ENCODE data around the gene SH3BP2. TPM values are rescaled to one million over a fixed set of nuclear protein-coding genes. Genes with fewer than 3 reads are reported as not detected.

Gene SH3BP2
- polyA plus RNA-seq, 2 donors = 14.3 to 45.1 TPM

DNA sequence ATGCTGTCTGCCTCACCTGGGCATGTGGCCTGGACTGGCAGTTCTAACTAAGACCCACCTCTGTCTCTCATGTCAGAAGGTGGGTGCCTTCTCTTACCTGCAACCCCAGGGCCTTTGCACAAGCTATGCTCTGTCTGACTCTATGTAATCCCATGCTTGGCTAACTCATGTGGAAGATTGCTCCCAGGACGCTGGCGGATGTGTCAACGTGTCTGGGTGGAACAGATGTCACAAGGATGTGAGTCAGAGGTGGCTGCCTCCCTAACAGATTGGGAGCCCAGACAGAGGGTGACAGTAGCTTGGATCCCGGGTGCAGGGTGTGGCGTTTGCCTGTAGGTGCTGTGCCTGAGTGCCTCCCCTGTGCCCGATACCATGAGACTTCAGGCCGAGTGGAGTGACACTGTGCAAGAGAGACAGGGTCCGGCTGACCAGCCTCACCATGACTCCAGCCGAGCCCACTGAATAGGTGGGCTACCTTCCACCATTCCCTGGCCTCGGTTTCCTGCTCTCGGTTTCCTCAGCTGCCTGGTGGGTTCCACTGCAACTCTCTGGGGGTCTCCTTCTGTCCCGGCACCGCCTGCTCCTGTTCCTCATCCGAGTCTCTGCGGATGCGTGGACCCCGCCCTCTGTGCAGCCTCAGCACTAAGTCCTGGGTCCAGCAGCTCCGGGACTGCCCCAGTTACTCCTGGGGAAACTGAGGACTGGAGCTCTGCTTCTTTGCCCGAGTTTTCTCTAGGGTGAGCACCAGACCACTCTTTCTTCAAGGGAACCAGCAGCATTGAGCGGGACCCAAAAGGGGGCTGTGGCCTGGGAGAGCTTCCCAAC, 11.0 kb downstream of the SH3BP2 start:
- no peaks in the 10 kb centered on the region for H3K27me3 ChIP-seq (ENCODE audit: control insufficient read depth in 1 of 2, insufficient read depth in 2 of 2, low read length in 2 of 2)
- H3K4me3 ChIP-seq (ENCODE audit: low read depth in 1 of 2, low read length in 2 of 2) = no peak overlapping the region
- H3K27ac ChIP-seq (ENCODE audit: low read depth in 2 of 2, low read length in 1 of 2) = peak overlapping the region; percentile 41 to 70
- 82 to 87% methylated on average over 20 of the region's 20 CpGs for WGBS, 2 donors
- H3K36me3 ChIP-seq (ENCODE audit: control insufficient read depth in 2 of 2, insufficient read depth in 2 of 2, low read length in 1 of 2) = peaks cover 0 to 13% of the 10 kb centered on the region in 2 donors
- no peaks in the 10 kb centered on the region for H3K9me3 ChIP-seq (ENCODE audit: control insufficient read depth in 2 of 2, insufficient read depth in 1 of 2, low read depth in 1 of 2, low read length in 1 of 2)
- peaks cover 37 to 72% of the 10 kb centered on the region in 2 donors for H3K4me1 ChIP-seq (ENCODE audit: control insufficient read depth in 2 of 2, insufficient read depth in 2 of 2, low read length in 1 of 2)

DNA sequence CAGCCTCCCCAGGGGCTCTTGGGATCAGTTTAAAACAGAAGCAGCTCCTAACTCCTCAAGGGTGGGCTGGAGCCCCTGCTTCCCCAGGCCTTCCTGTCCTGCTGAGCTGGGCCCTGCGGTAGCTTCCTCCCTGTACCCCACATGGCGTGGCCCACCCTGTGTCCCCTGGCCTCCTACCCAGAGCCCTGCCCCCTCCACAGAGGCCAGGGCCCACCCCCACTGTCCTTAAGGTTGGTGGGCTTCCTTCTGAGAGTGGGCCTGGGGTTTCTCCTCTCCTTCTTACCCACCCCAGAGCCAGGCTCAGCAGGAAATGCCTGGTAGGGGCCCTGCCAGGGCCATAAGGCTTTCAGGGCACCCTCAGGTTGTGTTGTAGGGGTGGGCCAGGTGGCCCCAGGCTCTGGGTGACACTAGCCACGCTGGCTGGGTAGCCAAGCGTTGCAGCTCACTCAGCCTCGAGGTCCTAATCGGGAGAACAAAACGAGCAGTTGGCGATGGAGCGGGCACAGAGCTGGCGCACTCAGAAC, 11.6 kb downstream of the SH3BP2 start:
- no peaks in the 10 kb centered on the region for H3K9me3 ChIP-seq (ENCODE audit: control insufficient read depth in 2 of 2, insufficient read depth in 1 of 2, low read depth in 1 of 2, low read length in 1 of 2)
- WGBS, 2 donors = 81 to 82% methylated on average over 10 of the region's 10 CpGs
- H3K27me3 ChIP-seq (ENCODE audit: control insufficient read depth in 1 of 2, insufficient read depth in 2 of 2, low read length in 2 of 2) = no peaks in the 10 kb centered on the region
- H3K4me1 ChIP-seq (ENCODE audit: control insufficient read depth in 2 of 2, insufficient read depth in 2 of 2, low read length in 1 of 2) = peaks cover 32 to 68% of the 10 kb centered on the region in 2 donors
- peaks cover 0 to 13% of the 10 kb centered on the region in 2 donors for H3K36me3 ChIP-seq (ENCODE audit: control insufficient read depth in 2 of 2, insufficient read depth in 2 of 2, low read length in 1 of 2)
- H3K4me3 ChIP-seq (ENCODE audit: low read depth in 1 of 2, low read length in 2 of 2) = no peak overlapping the region
- no peak overlapping the region for H3K27ac ChIP-seq (ENCODE audit: low read depth in 2 of 2, low read length in 1 of 2)

DNA sequence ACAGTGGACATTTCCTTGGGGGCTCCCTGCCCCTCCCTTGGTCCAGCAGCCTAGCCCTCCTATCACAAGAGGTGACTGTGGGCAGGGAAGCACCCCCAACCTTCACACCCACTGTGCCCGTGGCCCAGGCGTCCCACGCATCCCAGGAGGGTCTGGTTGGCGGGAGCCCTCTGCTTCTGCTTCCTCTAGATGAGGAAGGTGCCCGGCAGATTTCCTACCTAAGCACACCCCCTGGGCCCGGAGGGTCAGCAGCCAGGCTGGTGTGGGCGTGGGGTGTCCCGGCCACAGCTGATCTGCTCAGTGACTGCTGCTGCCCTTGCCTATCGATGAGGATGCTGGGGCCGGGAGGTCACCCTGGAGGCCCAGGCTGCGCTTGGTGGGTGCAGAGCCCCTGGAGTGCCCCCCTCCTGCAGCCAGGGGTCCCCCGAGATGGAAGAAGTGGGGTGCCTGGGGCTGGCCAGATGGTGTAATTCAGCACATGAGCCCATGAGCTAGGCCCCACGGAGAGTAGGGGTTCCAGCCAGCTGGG, 12.2 kb downstream of the SH3BP2 start:
- H3K4me1 ChIP-seq (ENCODE audit: control insufficient read depth in 2 of 2, insufficient read depth in 2 of 2, low read length in 1 of 2) = peaks cover 31 to 62% of the 10 kb centered on the region in 2 donors
- H3K27me3 ChIP-seq (ENCODE audit: control insufficient read depth in 1 of 2, insufficient read depth in 2 of 2, low read length in 2 of 2) = no peaks in the 10 kb centered on the region
- no peaks in the 10 kb centered on the region for H3K9me3 ChIP-seq (ENCODE audit: control insufficient read depth in 2 of 2, insufficient read depth in 1 of 2, low read depth in 1 of 2, low read length in 1 of 2)
- no peak overlapping the region for H3K4me3 ChIP-seq (ENCODE audit: low read depth in 1 of 2, low read length in 2 of 2)
- WGBS, 2 donors = 77 to 86% methylated on average over 13 of the region's 13 CpGs
- peaks cover 0 to 16% of the 10 kb centered on the region in 2 donors for H3K36me3 ChIP-seq (ENCODE audit: control insufficient read depth in 2 of 2, insufficient read depth in 2 of 2, low read length in 1 of 2)
- peak overlapping the region; percentile 9 to 27 for H3K27ac ChIP-seq (ENCODE audit: low read depth in 2 of 2, low read length in 1 of 2)

DNA sequence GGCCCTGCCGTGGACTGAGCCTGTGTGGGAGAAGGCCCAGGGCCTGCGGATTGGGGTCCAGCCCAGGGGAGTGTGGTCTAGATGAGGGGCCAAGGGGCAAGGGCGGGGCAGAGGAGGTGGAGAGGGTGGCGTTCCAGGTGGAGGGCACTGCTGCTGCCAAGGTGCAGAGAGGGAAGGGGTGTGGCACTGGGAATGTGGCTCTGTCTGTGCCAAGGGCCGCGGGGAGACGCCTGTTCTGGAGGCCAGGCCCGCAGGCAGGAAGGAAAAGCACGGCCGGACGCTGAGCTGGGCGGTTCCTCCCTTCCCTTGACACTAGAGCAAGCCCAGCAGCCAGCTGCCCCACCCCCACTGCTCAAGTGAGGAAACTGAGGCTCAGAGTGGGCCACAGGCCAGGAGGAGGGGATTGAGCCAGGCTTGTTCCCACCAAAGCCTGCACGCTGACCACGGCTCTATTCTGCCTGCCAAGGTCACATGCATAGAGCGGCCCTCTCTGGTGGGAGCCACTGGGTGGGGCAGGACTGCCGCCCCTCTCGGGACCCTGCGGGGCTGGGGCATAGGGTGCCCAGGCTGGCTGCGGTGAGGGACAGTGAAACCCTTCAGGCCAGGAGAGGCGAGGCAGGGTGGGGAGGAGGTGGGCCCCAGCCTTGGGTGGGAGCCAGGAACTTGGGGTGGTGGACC, 13.0 kb downstream of the SH3BP2 start:
- H3K4me1 ChIP-seq (ENCODE audit: control insufficient read depth in 2 of 2, insufficient read depth in 2 of 2, low read length in 1 of 2) = peaks cover 25 to 54% of the 10 kb centered on the region in 2 donors
- H3K36me3 ChIP-seq (ENCODE audit: control insufficient read depth in 2 of 2, insufficient read depth in 2 of 2, low read length in 1 of 2) = peaks cover 0 to 16% of the 10 kb centered on the region in 2 donors
- H3K27ac ChIP-seq (ENCODE audit: low read depth in 2 of 2, low read length in 1 of 2) = peak overlapping the region; percentile 9 to 27
- WGBS, 2 donors = 34 to 42% methylated on average over 20 of the region's 20 CpGs
- no peaks in the 10 kb centered on the region for H3K9me3 ChIP-seq (ENCODE audit: control insufficient read depth in 2 of 2, insufficient read depth in 1 of 2, low read depth in 1 of 2, low read length in 1 of 2)
- no peak overlapping the region for H3K4me3 ChIP-seq (ENCODE audit: low read depth in 1 of 2, low read length in 2 of 2)
- no peaks in the 10 kb centered on the region for H3K27me3 ChIP-seq (ENCODE audit: control insufficient read depth in 1 of 2, insufficient read depth in 2 of 2, low read length in 2 of 2)

DNA sequence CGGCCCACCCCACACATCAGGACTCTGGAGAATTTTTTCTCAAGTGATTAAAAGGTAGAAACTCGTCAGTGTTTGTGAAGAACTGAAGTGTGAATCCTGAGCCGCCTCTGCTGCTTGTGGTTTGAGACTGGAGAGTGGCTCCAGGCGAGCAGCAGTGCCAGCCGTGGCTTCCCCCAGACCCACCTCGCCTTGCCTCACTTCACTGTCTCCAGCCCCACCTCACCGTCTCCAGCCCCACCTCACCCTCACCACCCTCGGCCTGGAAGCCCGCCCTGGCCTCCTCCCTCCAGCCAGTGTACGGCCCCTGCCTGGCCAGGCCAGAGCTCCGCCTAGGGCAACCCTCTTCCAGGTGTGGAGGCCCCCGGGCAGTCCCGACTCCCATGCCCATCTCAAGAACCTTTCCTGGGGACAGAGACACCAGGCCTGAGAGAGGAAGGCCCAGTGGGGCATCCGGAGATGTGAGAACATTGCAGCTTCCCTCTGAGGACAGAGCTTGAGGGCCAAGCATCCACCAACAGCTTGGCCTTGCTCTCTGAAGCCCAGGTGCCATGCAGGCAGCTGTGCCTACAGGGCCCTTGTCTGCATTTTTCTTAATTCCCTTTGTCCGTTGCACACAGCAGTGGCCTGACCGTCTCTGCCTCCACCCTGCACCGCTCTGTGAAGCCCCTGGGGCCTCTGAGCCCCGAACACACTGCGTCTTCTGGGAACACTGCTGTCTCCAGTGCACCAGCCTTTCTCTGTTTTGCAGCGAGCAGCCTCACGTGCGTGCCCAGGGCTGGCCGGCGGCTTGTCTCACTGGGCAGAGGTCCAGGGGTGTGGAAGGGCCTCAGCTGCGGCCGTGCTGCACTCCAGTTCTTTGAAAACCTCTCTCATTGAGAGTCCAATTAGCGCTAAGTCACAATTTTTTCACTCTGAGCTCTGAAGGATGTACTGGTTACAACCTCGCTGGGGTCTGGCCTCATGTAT, 13.8 kb downstream of the SH3BP2 start:
- Histone ChIP-seq H3K27ac (ENCODE audit: low read depth in 2 of 2, low read length in 1 of 2) (peak overlapping the region; percentile 9 to 19), H3K9me3 (ENCODE audit: control insufficient read depth in 2 of 2, insufficient read depth in 1 of 2, low read depth in 1 of 2, low read length in 1 of 2) (no peaks in the 10 kb centered on the region), H3K4me3 (ENCODE audit: low read depth in 1 of 2, low read length in 2 of 2) (no peak overlapping the region), H3K4me1 (ENCODE audit: control insufficient read depth in 2 of 2, insufficient read depth in 2 of 2, low read length in 1 of 2) (peaks cover 20 to 54% of the 10 kb centered on the region in 2 donors), H3K36me3 (ENCODE audit: control insufficient read depth in 2 of 2, insufficient read depth in 2 of 2, low read length in 1 of 2) (peaks cover 0 to 16% of the 10 kb centered on the region in 2 donors), H3K27me3 (ENCODE audit: control insufficient read depth in 1 of 2, insufficient read depth in 2 of 2, low read length in 2 of 2) (no peaks in the 10 kb centered on the region)
- 44 to 51% methylated on average over 28 of the region's 28 CpGs for WGBS, 2 donors

DNA sequence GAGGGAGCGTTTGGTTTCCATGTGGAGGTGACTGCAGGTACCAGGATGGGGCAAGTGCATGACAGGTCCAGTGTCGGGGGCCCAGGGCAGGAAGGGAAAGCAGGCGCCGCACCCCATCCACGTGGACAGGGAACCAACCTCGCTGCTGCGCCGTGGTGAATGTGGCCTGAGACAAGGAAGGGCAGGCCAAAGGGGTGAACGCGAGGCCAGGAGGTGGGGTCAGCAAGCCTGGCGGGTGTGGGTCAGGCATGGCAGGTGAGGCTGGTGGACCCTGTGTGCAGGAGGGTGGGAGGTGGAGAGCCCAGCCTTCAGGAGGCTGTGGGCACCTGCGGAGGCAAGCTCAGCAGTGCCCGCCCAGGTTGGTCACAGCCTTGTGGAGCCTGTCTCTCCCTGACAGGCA, 14.7 kb downstream of the SH3BP2 start:
- peaks cover 20 to 54% of the 10 kb centered on the region in 2 donors for H3K4me1 ChIP-seq (ENCODE audit: control insufficient read depth in 2 of 2, insufficient read depth in 2 of 2, low read length in 1 of 2)
- no peaks in the 10 kb centered on the region for H3K9me3 ChIP-seq (ENCODE audit: control insufficient read depth in 2 of 2, insufficient read depth in 1 of 2, low read depth in 1 of 2, low read length in 1 of 2)
- no peak overlapping the region for H3K27ac ChIP-seq (ENCODE audit: low read depth in 2 of 2, low read length in 1 of 2)
- 82 to 89% methylated on average over 13 of the region's 13 CpGs for WGBS, 2 donors
- no peaks in the 10 kb centered on the region for H3K27me3 ChIP-seq (ENCODE audit: control insufficient read depth in 1 of 2, insufficient read depth in 2 of 2, low read length in 2 of 2)
- H3K36me3 ChIP-seq (ENCODE audit: control insufficient read depth in 2 of 2, insufficient read depth in 2 of 2, low read length in 1 of 2) = peaks cover 0 to 16% of the 10 kb centered on the region in 2 donors
- H3K4me3 ChIP-seq (ENCODE audit: low read depth in 1 of 2, low read length in 2 of 2) = no peak overlapping the region

DNA sequence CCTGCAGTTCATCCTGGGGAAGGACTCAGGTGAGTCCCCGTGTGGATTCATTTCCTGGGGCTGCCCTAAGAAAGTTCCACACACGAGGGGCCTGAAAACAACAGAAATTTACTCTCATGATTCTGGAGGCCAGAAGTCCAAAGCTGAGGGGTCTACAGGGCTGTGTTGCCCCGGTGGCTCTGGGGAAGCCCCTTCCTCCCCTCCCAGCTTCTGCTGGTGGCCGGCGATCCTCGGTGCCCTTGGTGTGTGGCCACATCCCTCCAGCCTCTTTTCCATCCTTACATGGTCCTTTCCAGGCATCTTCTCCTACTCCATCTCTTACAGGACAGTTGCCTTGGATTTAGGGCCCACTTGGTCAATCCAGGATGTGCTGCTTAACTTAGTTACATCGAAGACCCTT, 15.1 kb downstream of the SH3BP2 start:
- peaks cover 0 to 13% of the 10 kb centered on the region in 2 donors for H3K36me3 ChIP-seq (ENCODE audit: control insufficient read depth in 2 of 2, insufficient read depth in 2 of 2, low read length in 1 of 2)
- no peaks in the 10 kb centered on the region for H3K9me3 ChIP-seq (ENCODE audit: control insufficient read depth in 2 of 2, insufficient read depth in 1 of 2, low read depth in 1 of 2, low read length in 1 of 2)
- WGBS, 2 donors = 92 to 94% methylated on average over 7 of the region's 7 CpGs
- no peak overlapping the region for H3K4me3 ChIP-seq (ENCODE audit: low read depth in 1 of 2, low read length in 2 of 2)
- no peak overlapping the region for H3K27ac ChIP-seq (ENCODE audit: low read depth in 2 of 2, low read length in 1 of 2)
- H3K27me3 ChIP-seq (ENCODE audit: control insufficient read depth in 1 of 2, insufficient read depth in 2 of 2, low read length in 2 of 2) = no peaks in the 10 kb centered on the region
- H3K4me1 ChIP-seq (ENCODE audit: control insufficient read depth in 2 of 2, insufficient read depth in 2 of 2, low read length in 1 of 2) = peaks cover 20 to 51% of the 10 kb centered on the region in 2 donors

DNA sequence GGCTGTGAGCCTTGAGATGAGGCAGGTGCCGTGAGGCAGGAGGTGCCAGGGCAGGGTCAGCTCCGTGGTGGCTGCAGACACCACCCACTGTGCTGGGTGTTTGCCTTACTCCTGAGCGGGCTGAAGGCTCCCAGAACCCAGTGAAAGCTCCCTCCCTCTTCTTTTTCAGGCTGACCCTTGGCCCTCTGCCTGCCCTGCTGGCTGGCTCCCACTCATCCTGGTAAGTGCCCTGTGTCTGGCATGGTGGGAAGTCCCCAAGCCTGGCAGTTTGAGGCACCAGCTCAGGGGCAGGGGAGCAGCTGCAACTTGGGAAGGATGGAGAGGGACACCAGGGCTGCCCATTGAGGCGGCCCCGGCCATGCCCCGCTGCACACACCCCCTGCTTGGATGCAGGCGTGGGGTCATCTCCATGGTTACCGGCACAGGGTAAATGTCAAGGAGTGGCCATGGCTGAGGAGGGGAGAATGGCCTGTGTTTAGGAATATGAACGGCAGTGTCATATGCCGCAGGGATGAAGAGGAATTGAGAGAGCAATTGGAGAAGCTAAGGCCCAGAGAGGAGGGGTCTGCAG, 16.8 kb downstream of the SH3BP2 start:
- H3K27me3 ChIP-seq (ENCODE audit: control insufficient read depth in 1 of 2, insufficient read depth in 2 of 2, low read length in 2 of 2) = no peaks in the 10 kb centered on the region
- peak overlapping the region in 1 of 2 donors; percentile 6 for H3K27ac ChIP-seq (ENCODE audit: low read depth in 2 of 2, low read length in 1 of 2)
- no peaks in the 10 kb centered on the region for H3K9me3 ChIP-seq (ENCODE audit: control insufficient read depth in 2 of 2, insufficient read depth in 1 of 2, low read depth in 1 of 2, low read length in 1 of 2)
- H3K4me3 ChIP-seq (ENCODE audit: low read depth in 1 of 2, low read length in 2 of 2) = no peak overlapping the region
- H3K4me1 ChIP-seq (ENCODE audit: control insufficient read depth in 2 of 2, insufficient read depth in 2 of 2, low read length in 1 of 2) = peaks cover 20 to 39% of the 10 kb centered on the region in 2 donors
- WGBS, 2 donors = 82% methylated on average over 10 of the region's 10 CpGs
- H3K36me3 ChIP-seq (ENCODE audit: control insufficient read depth in 2 of 2, insufficient read depth in 2 of 2, low read length in 1 of 2) = peaks cover 0 to 9% of the 10 kb centered on the region in 2 donors

Measured in esophagus (tissue), 2 donors.